Activated naive CD8-positive, alpha-beta T cell treated with anti-CD3 and anti-CD28 coated beads for 36 hours (primary cell): Measurements from ENCODE around the gene SLC26A11. TPM values are rescaled to one million over a fixed set of nuclear protein-coding genes. Genes with fewer than 3 reads are reported as not detected.
"Not testable (repeated sequence)": the region's sequence is repeated elsewhere in the genome, so short reads cannot be mapped to it uniquely, and the experiment has no call there.

ENCODE experiments used
- DNase-seq: peaks from one replicate; pipeline ENCODE4 v3.0.0; 2021
- H3K27ac Mint-ChIP-seq: one replicate; pipeline ENCODE4 v1.8.0; 2022; ENCODE audit warnings: mild to moderate bottlenecking, moderate library complexity, mixed read lengths
- H3K27me3 Mint-ChIP-seq: one replicate; pipeline ENCODE4 v1.8.0; 2022; ENCODE audit warnings: mild to moderate bottlenecking, mixed read lengths
- H3K36me3 Mint-ChIP-seq: one replicate; pipeline ENCODE4 v1.8.0; 2021; ENCODE audit warnings: mild to moderate bottlenecking, mixed read lengths
- H3K4me1 Mint-ChIP-seq: one replicate; pipeline ENCODE4 v1.8.0; 2021; ENCODE audit warnings: mixed read lengths
- H3K4me3 Mint-ChIP-seq: one replicate; pipeline ENCODE4 v1.8.0; 2022; ENCODE audit warnings: mild to moderate bottlenecking, moderate library complexity, mixed read lengths
- H3K9me3 Mint-ChIP-seq: one replicate; pipeline ENCODE4 v1.8.0; 2022; ENCODE audit warnings: mixed read lengths
- total RNA-seq, 2 experiments: library from RNA; stranded (reverse); gene quantifications; one replicate each; pipeline ENCODE4 v1.2.3, GENCODE V29; 2021

SLC26A11 gene
- total RNA-seq, 2 experiments from 2014 or later: 1.7 to 2.3 TPM

- Mint-ChIP-seq H3K9me3 (no peaks in the 10 kb centered on the region), H3K27me3 (no peaks in the 10 kb centered on the region), H3K4me1 (peaks cover 49% of the 10 kb centered on the region), H3K4me3 (no peak overlapping the region), H3K36me3 (no peaks in the 10 kb centered on the region), H3K27ac (peak overlapping the region; percentile 82)
- peak; percentile 62 for DNase-seq
Observed at GRCh38 chr17:80254396-80255251, 34.4 kb downstream of the SLC26A11 start.

DNA sequence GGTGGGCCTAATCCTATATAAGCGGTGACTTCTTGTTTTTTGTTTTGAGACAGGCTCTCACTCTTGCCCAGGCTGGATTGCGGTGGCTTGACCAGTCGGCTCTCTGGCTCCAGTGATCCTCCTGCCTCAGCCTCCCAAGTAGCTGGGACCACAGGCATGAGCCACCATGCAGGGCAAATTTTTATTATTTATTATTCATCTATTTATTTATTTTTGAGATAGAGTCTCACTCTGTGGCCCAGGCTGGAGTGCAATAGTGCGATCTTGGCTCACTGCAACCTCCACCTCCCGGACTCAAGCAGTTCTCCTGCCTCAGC, 35.8 kb downstream of the SLC26A11 start:
- no peak overlapping the region for H3K4me3 Mint-ChIP-seq

GRCh38 chr17:80257716-80258213, 37.5 kb downstream of the SLC26A11 start:
- Mint-ChIP-seq H3K27ac (peak overlapping the region; percentile 93), H3K4me3 (no peak overlapping the region), H3K4me1 (peaks cover 58% of the 10 kb centered on the region), H3K36me3 (no peaks in the 10 kb centered on the region), H3K9me3 (no peaks in the 10 kb centered on the region), H3K27me3 (no peaks in the 10 kb centered on the region)
- no peak for DNase-seq

More for the DNA sequence above, 35.8 kb downstream of the SLC26A11 start:
- DNase-seq: no peak
- Mint-ChIP-seq H3K9me3 (no peaks in the 10 kb centered on the region), H3K27ac (no peak overlapping the region), H3K27me3 (no peaks in the 10 kb centered on the region), H3K4me1 (peaks cover 52% of the 10 kb centered on the region), H3K36me3 (no peaks in the 10 kb centered on the region)

- peaks cover 54% of the 10 kb centered on the region for H3K4me1 Mint-ChIP-seq
- peak overlapping the region; percentile 93 for H3K27ac Mint-ChIP-seq
- not testable (repeated sequence) for H3K9me3 Mint-ChIP-seq, H3K36me3 Mint-ChIP-seq, DNase-seq, H3K4me3 Mint-ChIP-seq, H3K27me3 Mint-ChIP-seq
Observed at GRCh38 chr17:80258296-80258695, 38.1 kb downstream of the SLC26A11 start.

DNA sequence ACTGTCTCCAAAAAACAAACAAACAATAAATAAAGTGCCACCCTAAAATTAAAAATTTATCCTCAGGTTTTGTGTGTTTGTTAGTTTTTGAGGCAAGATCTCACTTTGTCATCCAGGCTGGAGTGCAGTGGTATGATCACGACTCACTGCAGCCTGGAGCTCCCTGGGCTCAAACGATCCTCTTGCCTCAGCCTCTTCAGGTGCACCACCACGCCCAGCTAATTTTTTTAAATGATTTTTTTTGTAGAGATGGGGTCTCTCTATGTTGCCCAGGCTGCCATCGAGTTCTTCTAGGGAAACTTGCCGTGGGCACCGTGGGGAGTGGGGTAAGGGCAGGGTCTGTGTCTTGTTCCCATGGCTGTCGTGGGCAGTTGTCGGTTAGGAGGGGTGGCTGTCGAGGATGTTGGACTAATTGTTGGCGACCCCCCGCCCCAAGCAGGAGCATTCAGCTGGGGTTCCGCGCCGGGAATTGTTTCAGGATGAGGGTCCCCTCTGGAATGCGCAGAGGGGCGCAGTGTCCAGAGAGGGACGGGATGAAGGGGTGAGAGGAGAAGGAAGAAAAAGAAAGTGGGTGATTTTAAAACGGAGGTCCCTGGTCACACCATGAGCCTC, 39.3 kb downstream of the SLC26A11 start:
- H3K9me3 Mint-ChIP-seq: no peaks in the 10 kb centered on the region
- peak overlapping the region; percentile 83 for H3K4me3 Mint-ChIP-seq
- peaks cover 47% of the 10 kb centered on the region for H3K4me1 Mint-ChIP-seq
- DNase-seq: no peak
- no peaks in the 10 kb centered on the region for H3K27me3 Mint-ChIP-seq
- peak overlapping the region; percentile 93 for H3K27ac Mint-ChIP-seq
- H3K36me3 Mint-ChIP-seq: peaks cover 8% of the 10 kb centered on the region

DNA sequence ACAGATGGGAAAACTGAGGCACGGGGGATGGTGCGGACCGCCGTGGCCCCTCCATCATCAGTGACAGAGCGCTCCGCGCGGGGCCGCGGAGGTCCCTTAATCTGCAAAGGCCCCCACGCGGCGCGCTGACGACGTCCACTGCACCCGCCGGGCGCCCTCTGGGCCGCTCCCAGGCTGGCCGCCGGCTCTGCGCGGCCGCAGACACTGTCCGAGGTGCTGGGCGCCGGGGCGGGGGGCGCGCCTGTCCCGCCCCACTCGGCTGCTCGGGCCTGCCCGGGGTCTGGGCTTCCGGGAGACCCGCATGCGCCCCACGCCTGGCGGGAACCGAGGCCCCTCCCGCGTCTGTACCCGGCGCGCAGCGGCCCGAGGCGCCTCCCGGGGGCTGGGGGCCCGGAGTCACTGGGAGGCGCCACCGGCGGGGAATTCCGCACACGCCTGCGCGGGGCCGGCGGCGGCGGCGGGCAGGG, 39.9 kb downstream of the SLC26A11 start:
- Mint-ChIP-seq H3K36me3 (peaks cover 14% of the 10 kb centered on the region), H3K27me3 (no peaks in the 10 kb centered on the region), H3K4me1 (peaks cover 44% of the 10 kb centered on the region), H3K9me3 (no peaks in the 10 kb centered on the region), H3K27ac (peak overlapping the region; percentile 93), H3K4me3 (peak overlapping the region; percentile 83)
- peak; percentile 84 for DNase-seq

- Mint-ChIP-seq H3K4me1 (peaks cover 46% of the 10 kb centered on the region), H3K9me3 (peaks cover 2% of the 10 kb centered on the region), H3K27ac (peak within 1 kb of the TSS; percentile 93), H3K36me3 (peaks cover 20% of the 10 kb centered on the region), H3K27me3 (no peaks in the 10 kb centered on the region), H3K4me3 (peak within 1 kb of the TSS; percentile 87)
- DNase-seq: peak; percentile 72
Observed at GRCh38 chr17:80260791-80261158, 40.5 kb downstream of the SLC26A11 start, which contains the start of gene RNF213. RNF213 (plus strand) TSS chr17:80260852; CDS start chr17:80263682, 2,830 bp downstream.

- DNase-seq: peak; percentile 66
- H3K9me3 Mint-ChIP-seq: peaks cover 3% of the 10 kb centered on the region
- peaks cover 50% of the 10 kb centered on the region for H3K4me1 Mint-ChIP-seq
- peak overlapping the region; percentile 87 for H3K27ac Mint-ChIP-seq
- H3K36me3 Mint-ChIP-seq: peaks cover 23% of the 10 kb centered on the region
- H3K4me3 Mint-ChIP-seq: peak overlapping the region; percentile 87
- no peaks in the 10 kb centered on the region for H3K27me3 Mint-ChIP-seq
Observed at GRCh38 chr17:80261159-80261894, 41.1 kb downstream of the SLC26A11 start.

DNA sequence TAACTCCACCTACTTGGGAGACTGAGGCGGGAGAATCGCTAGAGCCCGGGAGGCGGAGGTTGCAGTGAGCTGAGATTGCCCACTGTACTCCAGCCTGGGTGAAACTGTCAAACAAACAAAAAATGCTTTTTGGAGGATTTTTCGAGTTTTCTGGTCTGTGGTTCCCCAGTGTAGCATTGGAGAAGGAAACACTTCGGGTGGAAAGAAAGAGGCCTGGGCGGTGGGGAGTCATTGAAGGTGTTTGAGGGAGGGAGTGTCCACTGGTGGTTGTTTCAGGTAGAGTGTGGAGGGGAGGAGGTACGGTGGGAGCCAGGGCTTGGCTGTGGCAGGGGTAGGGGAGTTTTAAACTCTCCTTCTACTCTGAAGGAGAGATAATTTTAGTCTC, 41.7 kb downstream of the SLC26A11 start:
- peak overlapping the region; percentile 87 for H3K4me3 Mint-ChIP-seq
- peak overlapping the region; percentile 87 for H3K27ac Mint-ChIP-seq
- H3K27me3 Mint-ChIP-seq: no peaks in the 10 kb centered on the region
- H3K9me3 Mint-ChIP-seq: peaks cover 3% of the 10 kb centered on the region
- H3K36me3 Mint-ChIP-seq: peaks cover 23% of the 10 kb centered on the region
- H3K4me1 Mint-ChIP-seq: peaks cover 50% of the 10 kb centered on the region
- no peak for DNase-seq

DNA sequence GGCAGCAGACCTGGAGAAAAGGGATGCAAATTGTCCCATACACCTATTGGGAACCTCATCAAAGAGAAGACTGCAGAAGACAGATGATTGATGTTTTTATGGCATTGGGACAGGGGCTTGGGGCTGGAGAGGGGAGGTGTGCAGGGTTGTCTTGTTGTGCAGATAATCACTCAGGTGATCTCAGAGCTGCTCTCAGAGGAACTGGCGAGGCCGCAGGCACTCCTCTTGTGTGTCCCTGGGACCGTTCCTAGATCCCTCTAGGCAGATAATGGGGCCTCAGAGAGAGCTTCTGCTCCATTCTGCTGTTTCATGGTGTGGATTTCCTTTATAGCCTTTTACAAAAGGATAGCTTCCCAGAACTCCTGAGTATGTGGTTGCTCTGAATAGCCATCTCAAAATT, 42.1 kb downstream of the SLC26A11 start:
- no peaks in the 10 kb centered on the region for H3K27me3 Mint-ChIP-seq
- H3K9me3 Mint-ChIP-seq: peaks cover 3% of the 10 kb centered on the region
- no peak for DNase-seq
- H3K36me3 Mint-ChIP-seq: peaks cover 25% of the 10 kb centered on the region
- H3K4me3 Mint-ChIP-seq: peak overlapping the region; percentile 87
- peak overlapping the region; percentile 87 for H3K27ac Mint-ChIP-seq
- H3K4me1 Mint-ChIP-seq: peaks cover 50% of the 10 kb centered on the region

DNA sequence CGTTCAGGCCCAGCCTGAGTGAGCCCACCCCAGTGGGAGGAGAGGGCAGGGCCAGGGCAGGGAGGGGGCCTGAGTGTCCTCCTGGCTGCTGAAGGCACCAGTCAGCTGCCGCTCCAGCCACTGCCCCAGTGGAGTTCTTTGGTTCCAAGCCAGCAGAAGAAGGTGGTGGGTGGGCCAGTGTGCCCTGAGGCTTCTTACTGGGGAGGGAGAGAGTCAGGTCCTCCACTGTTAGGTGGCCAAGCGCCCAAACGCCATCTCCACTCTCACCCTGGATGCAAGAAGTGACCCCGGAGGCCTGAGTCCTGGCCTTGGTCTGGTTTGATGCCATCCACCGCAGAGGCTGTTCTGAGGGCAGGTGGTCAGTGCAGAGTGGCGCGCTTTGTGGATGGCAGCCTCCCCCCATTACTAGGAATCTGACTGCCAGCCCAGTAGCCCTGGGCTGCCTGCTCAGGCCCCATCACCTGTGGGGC, 42.6 kb downstream of the SLC26A11 start:
- Mint-ChIP-seq H3K4me3 (peak overlapping the region; percentile 91), H3K4me1 (peaks cover 49% of the 10 kb centered on the region), H3K27ac (peak overlapping the region; percentile 97), H3K36me3 (peaks cover 29% of the 10 kb centered on the region), H3K9me3 (peaks cover 3% of the 10 kb centered on the region), H3K27me3 (no peaks in the 10 kb centered on the region)
- no peak for DNase-seq

DNA sequence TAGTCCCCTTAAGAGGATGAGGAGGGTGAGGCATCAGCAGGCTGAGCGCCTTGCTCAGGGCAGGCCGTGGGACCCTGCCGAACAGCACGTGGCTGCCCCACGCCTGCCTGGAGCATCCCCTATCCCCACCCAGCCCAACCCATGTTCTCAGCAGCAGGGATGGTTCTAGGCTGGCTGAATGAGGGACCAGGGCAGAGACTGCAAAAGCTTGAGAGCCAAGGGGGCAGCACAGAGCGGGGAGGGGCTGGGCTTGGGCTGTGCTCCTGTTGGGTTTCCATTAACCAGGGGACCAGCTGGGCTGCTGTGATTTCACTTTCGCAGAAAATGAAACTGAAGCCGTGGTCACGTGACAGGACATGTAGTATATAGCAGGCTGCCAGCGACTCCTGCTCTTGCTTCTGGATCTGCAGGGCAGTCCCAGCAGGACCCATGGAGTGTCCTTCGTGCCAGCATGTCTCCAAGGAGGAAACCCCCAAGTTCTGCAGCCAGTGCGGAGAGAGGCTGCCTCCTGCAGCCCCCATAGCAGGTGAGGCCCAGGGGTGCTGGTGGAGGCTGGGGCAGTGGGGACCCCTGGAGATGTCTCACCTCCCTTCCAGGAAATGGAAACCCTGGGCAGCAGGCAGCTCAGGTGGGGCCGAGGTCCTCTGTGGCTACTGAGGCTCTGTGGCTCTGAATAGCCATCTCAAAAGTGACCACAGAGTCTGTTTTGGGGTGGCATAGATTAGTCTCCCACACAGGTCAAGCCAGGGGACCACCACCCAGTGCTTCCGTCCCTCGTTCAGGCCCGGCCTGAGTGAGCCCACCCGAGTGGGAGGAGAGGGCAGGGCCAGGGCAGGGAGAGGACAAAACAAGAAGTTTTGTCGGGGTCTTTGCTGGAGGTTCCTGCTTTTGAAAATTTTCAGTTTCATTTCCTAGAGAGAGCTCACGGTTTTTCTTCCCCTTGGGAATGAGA, 43.3 kb downstream of the SLC26A11 start:
- Mint-ChIP-seq H3K36me3 (peaks cover 32% of the 10 kb centered on the region), H3K27ac (peak overlapping the region; percentile 97), H3K4me1 (peaks cover 44% of the 10 kb centered on the region), H3K4me3 (peak overlapping the region; percentile 91), H3K9me3 (peaks cover 3% of the 10 kb centered on the region), H3K27me3 (no peaks in the 10 kb centered on the region)
- DNase-seq: peak; percentile 89

- peak overlapping the region; percentile 97 for H3K27ac Mint-ChIP-seq
- no peaks in the 10 kb centered on the region for H3K27me3 Mint-ChIP-seq
- peak; percentile 74 for DNase-seq
- H3K36me3 Mint-ChIP-seq: peaks cover 32% of the 10 kb centered on the region
- peaks cover 3% of the 10 kb centered on the region for H3K9me3 Mint-ChIP-seq
- peaks cover 35% of the 10 kb centered on the region for H3K4me1 Mint-ChIP-seq
- H3K4me3 Mint-ChIP-seq: peak overlapping the region; percentile 91
Observed at GRCh38 chr17:80264205-80265075, 44.2 kb downstream of the SLC26A11 start.
